Measurements from ENCODE around the gene C19orf53.

Gene C19orf53

GRCh38 chr19:13764101-13764807, 10.0 kb upstream of the C19orf53 start, which contains the start of gene MRI1:
Gene MRI1, plus strand, starts transcription at chr19:13764522. Its CDS starts 67 bp downstream, at chr19:13764589.
- Histone ChIP-seq H3K18ac (ENCODE audit: low read length) (peak within 1 kb of the TSS; percentile 42), H2BK5ac (ENCODE audit: low read length) (no peak within 1 kb of the TSS), H3K4ac (ENCODE audit: low read depth, low read length) (no peak within 1 kb of the TSS), H2BK120ac (ENCODE audit: low read depth, low read length) (no peak within 1 kb of the TSS), H3K4me3 (ENCODE audit: low read length) (peak within 1 kb of the TSS; percentile 56), H3K79me2 (ENCODE audit: control insufficient read depth, insufficient read depth, low read length) (no peaks in the 10 kb centered on the region), H3K23ac (ENCODE audit: low read length) (no peak within 1 kb of the TSS), H2AK5ac (ENCODE audit: low read length) (no peak within 1 kb of the TSS), H2BK15ac (replicated peaks; ENCODE audit: low read depth) (no peak within 1 kb of the TSS), H3K79me1 (ENCODE audit: low read length) (no peaks in the 10 kb centered on the region), H3K36me3 (ENCODE audit: control insufficient read depth, insufficient read depth, low read length) (no peaks in the 10 kb centered on the region), H3K4me1 (ENCODE audit: control insufficient read depth, low read depth, low read length) (no peaks in the 10 kb centered on the region), H3K4me2 (ENCODE audit: low read length) (peak within 1 kb of the TSS; percentile 26), H4K5ac (ENCODE audit: low read length) (no peak within 1 kb of the TSS), H3K9ac (ENCODE audit: low read length) (peak within 1 kb of the TSS; percentile 69), H4K8ac (ENCODE audit: low read depth, low read length) (no peak within 1 kb of the TSS), H3K56ac (ENCODE audit: low read length) (peak within 1 kb of the TSS; percentile 91), H3K27me3 (ENCODE audit: insufficient read depth, low read length, poor library complexity) (no peaks in the 10 kb centered on the region), H3K27ac (ENCODE audit: low read depth, low read length) (no peak within 1 kb of the TSS)
- DNase-seq, result peak; percentile 56
- WGBS (ENCODE audit: extremely low coverage, insufficient coverage, low lambda C conversion rate), result no CpG with 5 or more reads among the region's 67 CpGs

DNA sequence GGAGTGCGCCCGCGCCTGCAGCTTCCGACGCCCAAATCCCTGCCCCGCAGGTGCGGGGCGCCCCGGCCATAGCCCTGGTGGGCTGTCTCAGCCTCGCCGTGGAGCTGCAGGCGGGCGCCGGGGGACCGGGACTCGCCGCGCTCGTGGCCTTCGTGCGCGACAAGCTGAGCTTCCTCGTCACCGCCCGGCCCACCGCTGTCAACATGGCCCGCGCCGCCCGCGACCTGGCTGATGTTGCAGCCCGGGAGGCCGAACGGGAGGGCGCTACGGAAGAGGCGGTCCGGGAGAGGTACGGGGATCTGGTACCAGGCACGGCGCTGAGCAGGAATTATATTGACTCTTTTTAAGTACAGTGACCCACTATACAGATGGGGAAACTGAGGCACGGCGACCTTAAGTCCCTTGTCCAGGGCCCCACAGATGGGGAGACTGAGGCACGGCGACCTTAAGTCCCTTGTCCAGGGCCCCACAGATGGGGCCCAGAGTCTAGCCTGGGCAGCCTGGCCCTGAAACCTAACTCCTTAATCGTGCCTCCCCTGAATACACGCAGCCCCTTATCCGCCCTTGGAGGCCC, 9.3 kb upstream of the C19orf53 start:
- Histone ChIP-seq H3K18ac (ENCODE audit: low read length) (peak overlapping the region; percentile 42), H2AK5ac (ENCODE audit: low read length) (no peak overlapping the region), H3K4me3 (ENCODE audit: low read length) (peak overlapping the region; percentile 20), H3K27me3 (ENCODE audit: insufficient read depth, low read length, poor library complexity) (no peaks in the 10 kb centered on the region), H4K5ac (ENCODE audit: low read length) (no peak overlapping the region), H3K79me1 (ENCODE audit: low read length) (no peaks in the 10 kb centered on the region), H2BK120ac (ENCODE audit: low read depth, low read length) (no peak overlapping the region), H4K8ac (ENCODE audit: low read depth, low read length) (no peak overlapping the region), H3K36me3 (ENCODE audit: control insufficient read depth, insufficient read depth, low read length) (no peaks in the 10 kb centered on the region), H2BK15ac (replicated peaks; ENCODE audit: low read depth) (no peak overlapping the region), H3K4me2 (ENCODE audit: low read length) (peak overlapping the region; percentile 26), H3K79me2 (ENCODE audit: control insufficient read depth, insufficient read depth, low read length) (no peaks in the 10 kb centered on the region), H3K56ac (ENCODE audit: low read length) (peak overlapping the region; percentile 78), H3K23ac (ENCODE audit: low read length) (no peak overlapping the region), H3K9ac (ENCODE audit: low read length) (peak overlapping the region; percentile 69), H2BK5ac (ENCODE audit: low read length) (no peak overlapping the region), H3K27ac (ENCODE audit: low read depth, low read length) (no peak overlapping the region), H3K4me1 (ENCODE audit: control insufficient read depth, low read depth, low read length) (no peaks in the 10 kb centered on the region), H3K4ac (ENCODE audit: low read depth, low read length) (no peak overlapping the region)
- WGBS (ENCODE audit: extremely low coverage, insufficient coverage, low lambda C conversion rate), result no CpG with 5 or more reads among the region's 48 CpGs
- DNase-seq, result no peak

- H3K9ac ChIP-seq (ENCODE audit: low read length), result peak overlapping the region; percentile 69
- H3K4me3 ChIP-seq (ENCODE audit: low read length), result peak overlapping the region; percentile 20
- no peak overlapping the region for H4K8ac ChIP-seq (ENCODE audit: low read depth, low read length)
- H3K36me3 ChIP-seq (ENCODE audit: control insufficient read depth, insufficient read depth, low read length), result no peaks in the 10 kb centered on the region
- no peak overlapping the region for H2BK5ac ChIP-seq (ENCODE audit: low read length)
- H2BK15ac ChIP-seq (replicated peaks; ENCODE audit: low read depth), result no peak overlapping the region
- no peaks in the 10 kb centered on the region for H3K27me3 ChIP-seq (ENCODE audit: insufficient read depth, low read length, poor library complexity)
- H3K23ac ChIP-seq (ENCODE audit: low read length), result no peak overlapping the region
- peak; percentile 42 for DNase-seq
- H3K4ac ChIP-seq (ENCODE audit: low read depth, low read length), result no peak overlapping the region
- no peak overlapping the region for H2AK5ac ChIP-seq (ENCODE audit: low read length)
- WGBS (ENCODE audit: extremely low coverage, insufficient coverage, low lambda C conversion rate), result no CpG with 5 or more reads among the region's 19 CpGs
- H2BK120ac ChIP-seq (ENCODE audit: low read depth, low read length), result no peak overlapping the region
- no peak overlapping the region for H4K5ac ChIP-seq (ENCODE audit: low read length)
- H3K79me2 ChIP-seq (ENCODE audit: control insufficient read depth, insufficient read depth, low read length), result no peaks in the 10 kb centered on the region
- peak overlapping the region; percentile 26 for H3K4me2 ChIP-seq (ENCODE audit: low read length)
- no peak overlapping the region for H3K27ac ChIP-seq (ENCODE audit: low read depth, low read length)
- H3K56ac ChIP-seq (ENCODE audit: low read length), result peak overlapping the region; percentile 78
- no peaks in the 10 kb centered on the region for H3K79me1 ChIP-seq (ENCODE audit: low read length)
- H3K18ac ChIP-seq (ENCODE audit: low read length), result no peak overlapping the region
- no peaks in the 10 kb centered on the region for H3K4me1 ChIP-seq (ENCODE audit: control insufficient read depth, low read depth, low read length)
These were observed 8.7 kb upstream of the C19orf53 start for GRCh38 chr19:13765395-13766094.

DNA sequence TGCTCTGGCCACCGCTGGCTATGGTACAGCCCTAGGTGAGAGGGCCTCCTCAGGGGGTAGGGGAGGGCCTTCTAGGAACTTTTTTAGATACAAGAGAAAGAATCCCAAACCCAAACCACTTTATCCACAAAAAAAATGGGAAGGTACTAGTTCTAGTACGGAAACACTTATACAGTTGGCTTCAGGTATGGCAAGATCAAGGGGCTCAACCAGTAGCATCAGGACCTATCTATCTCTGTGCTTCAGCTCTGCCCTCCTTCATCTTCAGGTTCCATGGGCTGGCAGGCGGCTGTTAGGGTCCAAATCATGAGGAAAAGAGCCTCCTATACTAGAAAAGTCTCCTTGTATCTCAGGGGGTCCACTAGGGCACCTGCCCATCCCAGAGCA, 8.2 kb upstream of the C19orf53 start:
- Histone ChIP-seq H3K27ac (ENCODE audit: low read depth, low read length) (no peak overlapping the region), H3K79me1 (ENCODE audit: low read length) (no peaks in the 10 kb centered on the region), H3K4me3 (ENCODE audit: low read length) (no peak overlapping the region), H3K79me2 (ENCODE audit: control insufficient read depth, insufficient read depth, low read length) (no peaks in the 10 kb centered on the region), H3K23ac (ENCODE audit: low read length) (no peak overlapping the region), H2BK15ac (replicated peaks; ENCODE audit: low read depth) (no peak overlapping the region), H4K5ac (ENCODE audit: low read length) (no peak overlapping the region), H2AK5ac (ENCODE audit: low read length) (no peak overlapping the region), H3K9ac (ENCODE audit: low read length) (no peak overlapping the region), H3K56ac (ENCODE audit: low read length) (no peak overlapping the region), H3K36me3 (ENCODE audit: control insufficient read depth, insufficient read depth, low read length) (no peaks in the 10 kb centered on the region), H4K8ac (ENCODE audit: low read depth, low read length) (no peak overlapping the region), H3K4me2 (ENCODE audit: low read length) (no peak overlapping the region), H3K4me1 (ENCODE audit: control insufficient read depth, low read depth, low read length) (no peaks in the 10 kb centered on the region), H3K4ac (ENCODE audit: low read depth, low read length) (no peak overlapping the region), H2BK120ac (ENCODE audit: low read depth, low read length) (no peak overlapping the region), H2BK5ac (ENCODE audit: low read length) (no peak overlapping the region), H3K27me3 (ENCODE audit: insufficient read depth, low read length, poor library complexity) (no peaks in the 10 kb centered on the region), H3K18ac (ENCODE audit: low read length) (no peak overlapping the region)
- no peak for DNase-seq
- WGBS (ENCODE audit: extremely low coverage, insufficient coverage, low lambda C conversion rate), result no CpG with 5 or more reads among the region's 3 CpGs

- no peaks in the 10 kb centered on the region for H3K79me2 ChIP-seq (ENCODE audit: control insufficient read depth, insufficient read depth, low read length)
- H2BK5ac ChIP-seq (ENCODE audit: low read length), result no peak overlapping the region
These were observed 5.7 kb upstream of the C19orf53 start for GRCh38 chr19:13768510-13768909.

More at GRCh38 chr19:13768510-13768909, 5.7 kb upstream of the C19orf53 start:
- Histone ChIP-seq H3K18ac (ENCODE audit: low read length) (no peak overlapping the region), H3K79me1 (ENCODE audit: low read length) (no peaks in the 10 kb centered on the region), H3K4me1 (ENCODE audit: control insufficient read depth, low read depth, low read length) (no peaks in the 10 kb centered on the region), H3K23ac (ENCODE audit: low read length) (no peak overlapping the region), H3K4ac (ENCODE audit: low read depth, low read length) (no peak overlapping the region), H2AK5ac (ENCODE audit: low read length) (no peak overlapping the region), H2BK15ac (replicated peaks; ENCODE audit: low read depth) (no peak overlapping the region), H3K27me3 (ENCODE audit: insufficient read depth, low read length, poor library complexity) (no peaks in the 10 kb centered on the region), H3K56ac (ENCODE audit: low read length) (no peak overlapping the region), H3K27ac (ENCODE audit: low read depth, low read length) (no peak overlapping the region), H3K36me3 (ENCODE audit: control insufficient read depth, insufficient read depth, low read length) (peaks cover 2% of the 10 kb centered on the region), H3K4me3 (ENCODE audit: low read length) (no peak overlapping the region), H3K9ac (ENCODE audit: low read length) (no peak overlapping the region), H4K8ac (ENCODE audit: low read depth, low read length) (no peak overlapping the region), H3K4me2 (ENCODE audit: low read length) (no peak overlapping the region), H2BK120ac (ENCODE audit: low read depth, low read length) (no peak overlapping the region), H4K5ac (ENCODE audit: low read length) (no peak overlapping the region)
- no CpG with 5 or more reads among the region's 19 CpGs for WGBS (ENCODE audit: extremely low coverage, insufficient coverage, low lambda C conversion rate)
- no peak for DNase-seq

Measured in mesendoderm (in vitro differentiated cells).